ENCODE data around the gene F10. TPM values are rescaled to one million over a fixed set of nuclear protein-coding genes. Genes with fewer than 3 reads are reported as not detected.

The F10 gene
- total RNA-seq, 1 experiment from 2014 or later = not detected

DNA sequence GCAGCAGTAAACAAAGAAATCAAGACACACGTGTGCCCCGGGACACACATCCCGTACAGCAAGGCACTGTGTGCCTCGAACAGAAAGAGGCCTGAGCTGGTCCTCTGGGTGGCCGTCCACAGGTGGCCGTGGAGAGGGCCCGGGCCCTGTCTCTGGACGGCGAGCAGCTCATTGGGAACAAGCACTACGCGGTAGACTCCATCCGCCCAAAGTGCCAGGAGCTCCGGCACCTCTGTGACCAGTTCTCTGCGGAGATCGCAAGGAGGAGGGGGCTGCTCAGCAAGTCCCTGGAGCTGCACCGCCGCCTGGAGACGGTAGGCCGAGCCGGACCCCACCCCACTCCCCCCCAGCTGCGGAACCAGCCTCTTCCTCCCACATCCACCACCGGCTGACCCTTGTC is 47.7 kb upstream of the F10 start:
- BruUV-seq (replicated peaks) = no TSS peak
- no peak overlapping the region for H3K4me2 ChIP-seq
- H3K27me3 ChIP-seq (ENCODE audit: insufficient read depth, low read depth) = no peaks in the 10 kb centered on the region
- H3K4me1 ChIP-seq (replicated peaks; ENCODE audit: insufficient read depth) = no peaks in the 10 kb centered on the region
- no peaks in the 10 kb centered on the region for H3K79me2 ChIP-seq (ENCODE audit: low read depth)
- CTCF ChIA-PET = interaction anchor here (0.7 kb wide), 2 partner anchors 24 to 168 kb away, joined by 4 to 7 read pairs; no protein-coding TSS in a partner anchor
- no peaks in the 10 kb centered on the region for H3F3A ChIP-seq (ENCODE audit: insufficient read depth, low read depth)
- no peak for TF ChIP-seq EZH2 (IDR thresholded peaks at IDR 0.05; ENCODE audit: low read depth)
- no peaks in the 10 kb centered on the region for H3K9me2 ChIP-seq (ENCODE audit: insufficient read depth)
- intact Hi-C loops (cut with micrococcal nuclease; ENCODE audit: unreplicated experiment) = no loop called here
- no peaks in the 10 kb centered on the region for H4K20me1 ChIP-seq (ENCODE audit: insufficient read depth)
- POLR2A ChIA-PET (ENCODE audit: unreplicated experiment) = no interaction called here
- no peak overlapping the region for H2AFZ ChIP-seq
- no peak overlapping the region for H3K27ac ChIP-seq
- DNase-seq = no peak
- H3K4me3 ChIP-seq = no peak overlapping the region
- no peaks in the 10 kb centered on the region for H3K9me3 ChIP-seq (ENCODE audit: insufficient read depth, low read depth)
- H3K36me3 ChIP-seq (ENCODE audit: low read depth) = no peaks in the 10 kb centered on the region

DNA sequence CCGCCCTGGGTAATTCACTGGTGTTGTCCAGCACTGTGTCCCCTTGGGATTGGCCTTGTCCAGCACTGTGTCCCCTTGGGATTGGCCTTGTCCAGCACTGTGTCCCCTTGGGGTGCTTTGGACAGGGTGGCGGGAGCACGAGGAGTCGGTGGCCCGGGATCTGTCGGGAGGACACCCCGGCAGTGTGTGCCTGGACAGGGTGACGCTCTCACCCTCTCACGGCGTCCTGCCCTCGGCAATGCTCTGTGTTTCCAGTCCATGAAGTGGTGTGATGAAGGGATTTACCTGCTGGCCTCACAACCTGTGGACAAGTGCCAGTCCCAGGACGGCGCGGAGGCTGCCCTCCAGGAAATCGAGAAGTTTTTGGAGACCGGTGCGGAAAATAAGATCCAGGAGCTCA is 46.9 kb upstream of the F10 start:
- intact Hi-C loops (cut with micrococcal nuclease; ENCODE audit: unreplicated experiment) = no loop called here
- H3K4me2 ChIP-seq = no peak overlapping the region
- H3K4me1 ChIP-seq (replicated peaks; ENCODE audit: insufficient read depth) = no peaks in the 10 kb centered on the region
- no peaks in the 10 kb centered on the region for H3K9me2 ChIP-seq (ENCODE audit: insufficient read depth)
- no peak for DNase-seq
- no peak overlapping the region for H3K4me3 ChIP-seq
- no peak overlapping the region for H3K27ac ChIP-seq
- no peaks in the 10 kb centered on the region for H3K79me2 ChIP-seq (ENCODE audit: low read depth)
- CTCF ChIA-PET = no interaction called here
- POLR2A ChIA-PET (ENCODE audit: unreplicated experiment) = no interaction called here
- no peaks in the 10 kb centered on the region for H4K20me1 ChIP-seq (ENCODE audit: insufficient read depth)
- no peaks in the 10 kb centered on the region for H3K36me3 ChIP-seq (ENCODE audit: low read depth)
- no peaks in the 10 kb centered on the region for H3K9me3 ChIP-seq (ENCODE audit: insufficient read depth, low read depth)
- no peaks in the 10 kb centered on the region for H3F3A ChIP-seq (ENCODE audit: insufficient read depth, low read depth)
- H3K27me3 ChIP-seq (ENCODE audit: insufficient read depth, low read depth) = no peaks in the 10 kb centered on the region
- BruUV-seq (replicated peaks) = no TSS peak
- TF ChIP-seq, protein P1, sequence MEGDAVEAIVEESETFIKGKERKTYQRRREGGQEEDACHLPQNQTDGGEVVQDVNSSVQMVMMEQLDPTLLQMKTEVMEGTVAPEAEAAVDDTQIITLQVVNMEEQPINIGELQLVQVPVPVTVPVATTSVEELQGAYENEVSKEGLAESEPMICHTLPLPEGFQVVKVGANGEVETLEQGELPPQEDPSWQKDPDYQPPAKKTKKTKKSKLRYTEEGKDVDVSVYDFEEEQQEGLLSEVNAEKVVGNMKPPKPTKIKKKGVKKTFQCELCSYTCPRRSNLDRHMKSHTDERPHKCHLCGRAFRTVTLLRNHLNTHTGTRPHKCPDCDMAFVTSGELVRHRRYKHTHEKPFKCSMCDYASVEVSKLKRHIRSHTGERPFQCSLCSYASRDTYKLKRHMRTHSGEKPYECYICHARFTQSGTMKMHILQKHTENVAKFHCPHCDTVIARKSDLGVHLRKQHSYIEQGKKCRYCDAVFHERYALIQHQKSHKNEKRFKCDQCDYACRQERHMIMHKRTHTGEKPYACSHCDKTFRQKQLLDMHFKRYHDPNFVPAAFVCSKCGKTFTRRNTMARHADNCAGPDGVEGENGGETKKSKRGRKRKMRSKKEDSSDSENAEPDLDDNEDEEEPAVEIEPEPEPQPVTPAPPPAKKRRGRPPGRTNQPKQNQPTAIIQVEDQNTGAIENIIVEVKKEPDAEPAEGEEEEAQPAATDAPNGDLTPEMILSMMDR (conservative IDR thresholded peaks at IDR 0.05) = no peak
- no peak for TF ChIP-seq EZH2 (IDR thresholded peaks at IDR 0.05; ENCODE audit: low read depth)
- H2AFZ ChIP-seq = no peak overlapping the region

DNA sequence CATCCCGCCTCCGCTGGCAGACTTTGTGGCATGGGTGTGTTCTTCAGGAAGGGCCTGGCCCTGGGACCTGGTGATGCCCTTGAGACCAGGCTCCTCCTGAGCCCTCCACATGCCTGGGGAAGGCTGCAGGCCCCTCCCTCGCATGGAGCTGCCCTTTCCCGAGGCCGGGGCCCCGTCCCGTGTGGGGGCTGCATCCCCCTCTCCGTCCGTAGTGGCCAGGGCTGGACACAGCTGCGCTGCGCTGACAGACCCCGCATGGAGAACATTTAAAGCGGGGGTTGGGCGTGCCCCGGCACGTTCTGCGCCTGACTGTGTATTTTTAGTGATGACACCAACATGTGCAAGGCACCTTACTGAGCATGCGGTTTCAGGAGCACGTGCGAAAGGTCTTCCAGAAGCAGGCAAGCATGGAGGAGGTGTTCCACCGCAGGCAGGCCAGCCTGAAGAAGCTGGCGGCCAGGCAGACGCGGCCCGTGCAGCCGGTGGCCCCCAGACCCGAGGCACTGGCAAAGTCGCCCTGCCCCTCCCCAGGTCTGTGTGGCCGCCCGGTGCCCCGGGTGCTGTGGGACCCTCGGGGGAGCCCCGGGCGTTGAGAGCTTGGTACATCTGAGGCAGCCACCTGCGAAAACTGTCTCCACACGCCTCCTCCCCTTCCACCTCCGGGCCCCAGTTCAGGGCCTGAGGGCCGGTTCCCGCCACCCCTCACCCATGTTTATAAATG is 45.8 kb upstream of the F10 start:
- no TSS peak for BruUV-seq (replicated peaks)
- no peaks in the 10 kb centered on the region for H3F3A ChIP-seq (ENCODE audit: insufficient read depth, low read depth)
- POLR2A ChIA-PET (ENCODE audit: unreplicated experiment) = no interaction called here
- no peak overlapping the region for H3K4me2 ChIP-seq
- no peak overlapping the region for H3K4me3 ChIP-seq
- no peaks in the 10 kb centered on the region for H3K9me3 ChIP-seq (ENCODE audit: insufficient read depth, low read depth)
- no peaks in the 10 kb centered on the region for H3K9me2 ChIP-seq (ENCODE audit: insufficient read depth)
- DNase-seq = no peak
- no peaks in the 10 kb centered on the region for H4K20me1 ChIP-seq (ENCODE audit: insufficient read depth)
- H3K36me3 ChIP-seq (ENCODE audit: low read depth) = no peaks in the 10 kb centered on the region
- H3K4me1 ChIP-seq (replicated peaks; ENCODE audit: insufficient read depth) = no peaks in the 10 kb centered on the region
- intact Hi-C loops (cut with micrococcal nuclease; ENCODE audit: unreplicated experiment) = no loop called here
- no peak overlapping the region for H2AFZ ChIP-seq
- no peak overlapping the region for H3K27ac ChIP-seq
- no peaks in the 10 kb centered on the region for H3K79me2 ChIP-seq (ENCODE audit: low read depth)
- CTCF ChIA-PET = no interaction called here
- H3K27me3 ChIP-seq (ENCODE audit: insufficient read depth, low read depth) = no peaks in the 10 kb centered on the region
- no peak for TF ChIP-seq EZH2 (IDR thresholded peaks at IDR 0.05; ENCODE audit: low read depth)
- TF ChIP-seq, protein P1 (conservative IDR thresholded peaks at IDR 0.05) = no peak

- no peaks in the 10 kb centered on the region for H4K20me1 ChIP-seq (ENCODE audit: insufficient read depth)
- no peak overlapping the region for H3K4me2 ChIP-seq
- CTCF ChIA-PET = no interaction called here
- H3K27me3 ChIP-seq (ENCODE audit: insufficient read depth, low read depth) = no peaks in the 10 kb centered on the region
- no peaks in the 10 kb centered on the region for H3K9me3 ChIP-seq (ENCODE audit: insufficient read depth, low read depth)
- H3K4me1 ChIP-seq (replicated peaks; ENCODE audit: insufficient read depth) = no peaks in the 10 kb centered on the region
- H3K27ac ChIP-seq = no peak overlapping the region
- BruUV-seq (replicated peaks) = no TSS peak
- H2AFZ ChIP-seq = no peak overlapping the region
- no peaks in the 10 kb centered on the region for H3K36me3 ChIP-seq (ENCODE audit: low read depth)
- no peak overlapping the region for H3K4me3 ChIP-seq
- no peaks in the 10 kb centered on the region for H3K79me2 ChIP-seq (ENCODE audit: low read depth)
- TF ChIP-seq, protein P1 (conservative IDR thresholded peaks at IDR 0.05) = no peak
- no peak for TF ChIP-seq EZH2 (IDR thresholded peaks at IDR 0.05; ENCODE audit: low read depth)
- intact Hi-C loops (cut with micrococcal nuclease; ENCODE audit: unreplicated experiment) = no loop called here
- no peak for DNase-seq
- POLR2A ChIA-PET (ENCODE audit: unreplicated experiment) = no interaction called here
- H3F3A ChIP-seq (ENCODE audit: insufficient read depth, low read depth) = no peaks in the 10 kb centered on the region
- no peaks in the 10 kb centered on the region for H3K9me2 ChIP-seq (ENCODE audit: insufficient read depth)
These were observed 45.0 kb upstream of the F10 start for GRCh38 chr13:113077566-113077952.

Data from PC-9 (cell line).